Stimulated activated CD4-positive, alpha-beta T cell treated with anti-CD3 and anti-CD28 coated beads, Interleukin-12 subunit alpha, Interleukin-12 subunit beta, amount 100 ng/mL, for 24 hours (primary cell): ENCODE data around the gene FMOD.
A peak's percentile ranks its signal among the peaks of the same experiment; 100 is the strongest.
"Not testable (repeated sequence)": the region's sequence is repeated elsewhere in the genome, so short reads cannot be mapped to it uniquely, and the experiment has no call there.

Source experiments
- DNase-seq, 2 experiments: peaks; one replicate each; pipeline ENCODE4 v3.0.0-alpha.2; 2020; ENCODE audit warnings: low read depth in 2 of 2

FMOD gene

DNA sequence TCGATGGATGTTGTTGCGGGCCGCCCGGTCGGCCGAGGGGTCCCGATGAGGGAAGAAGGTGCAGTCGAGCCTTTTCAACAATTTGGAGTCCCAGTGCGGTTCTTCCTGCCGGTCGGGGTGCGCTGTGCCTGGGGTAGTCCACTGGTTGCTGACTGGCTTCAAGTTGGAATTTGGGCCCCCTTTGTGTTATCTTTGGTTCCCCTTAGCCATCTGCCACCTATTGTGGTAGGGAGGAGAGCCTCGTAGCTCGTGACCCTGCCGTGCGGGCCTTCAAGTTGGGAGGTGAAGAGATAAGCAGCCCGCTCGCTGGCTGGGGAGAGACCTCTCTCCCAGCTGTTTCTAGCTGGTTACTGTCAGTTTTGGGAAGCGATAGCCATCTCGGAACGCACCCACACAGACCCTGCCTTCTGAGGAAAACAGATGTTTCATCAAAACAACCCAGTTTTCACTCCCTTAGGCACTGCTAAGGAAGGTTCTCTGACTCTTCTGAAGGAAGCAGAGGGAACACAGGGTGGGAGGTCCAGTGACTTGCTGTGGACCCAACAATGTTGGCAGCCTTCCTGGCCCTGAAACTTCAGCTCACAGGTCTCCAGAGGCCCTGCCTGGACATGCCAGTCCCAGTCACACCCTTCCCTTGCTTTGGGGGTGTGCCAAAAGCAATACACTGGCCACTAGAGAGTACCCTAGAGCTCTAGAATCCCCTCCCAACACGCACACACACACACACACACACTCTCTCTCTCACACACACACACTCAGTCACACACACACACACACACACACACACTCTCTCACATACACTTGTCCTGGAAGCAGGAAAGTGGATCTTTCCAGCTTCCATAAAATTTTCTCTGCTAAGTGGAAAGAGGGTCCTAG, 44.6 kb downstream of the FMOD start:
- DNase-seq: no peak

DNA sequence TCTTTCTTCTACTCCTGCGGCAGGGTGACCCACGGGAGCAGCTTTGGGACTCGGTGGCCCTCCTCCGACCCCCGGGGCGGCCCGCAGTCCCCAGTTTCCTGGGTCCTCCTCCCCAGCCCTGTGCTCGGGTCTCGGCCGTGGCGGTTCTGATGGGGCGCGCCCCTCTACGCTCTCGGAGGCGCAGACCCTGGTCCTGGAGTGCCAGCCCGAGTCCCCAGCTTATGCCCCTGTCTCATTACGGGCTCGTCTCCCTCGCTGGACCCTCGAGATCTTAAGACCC, 45.2 kb downstream of the FMOD start:
- DNase-seq: no peak

DNA sequence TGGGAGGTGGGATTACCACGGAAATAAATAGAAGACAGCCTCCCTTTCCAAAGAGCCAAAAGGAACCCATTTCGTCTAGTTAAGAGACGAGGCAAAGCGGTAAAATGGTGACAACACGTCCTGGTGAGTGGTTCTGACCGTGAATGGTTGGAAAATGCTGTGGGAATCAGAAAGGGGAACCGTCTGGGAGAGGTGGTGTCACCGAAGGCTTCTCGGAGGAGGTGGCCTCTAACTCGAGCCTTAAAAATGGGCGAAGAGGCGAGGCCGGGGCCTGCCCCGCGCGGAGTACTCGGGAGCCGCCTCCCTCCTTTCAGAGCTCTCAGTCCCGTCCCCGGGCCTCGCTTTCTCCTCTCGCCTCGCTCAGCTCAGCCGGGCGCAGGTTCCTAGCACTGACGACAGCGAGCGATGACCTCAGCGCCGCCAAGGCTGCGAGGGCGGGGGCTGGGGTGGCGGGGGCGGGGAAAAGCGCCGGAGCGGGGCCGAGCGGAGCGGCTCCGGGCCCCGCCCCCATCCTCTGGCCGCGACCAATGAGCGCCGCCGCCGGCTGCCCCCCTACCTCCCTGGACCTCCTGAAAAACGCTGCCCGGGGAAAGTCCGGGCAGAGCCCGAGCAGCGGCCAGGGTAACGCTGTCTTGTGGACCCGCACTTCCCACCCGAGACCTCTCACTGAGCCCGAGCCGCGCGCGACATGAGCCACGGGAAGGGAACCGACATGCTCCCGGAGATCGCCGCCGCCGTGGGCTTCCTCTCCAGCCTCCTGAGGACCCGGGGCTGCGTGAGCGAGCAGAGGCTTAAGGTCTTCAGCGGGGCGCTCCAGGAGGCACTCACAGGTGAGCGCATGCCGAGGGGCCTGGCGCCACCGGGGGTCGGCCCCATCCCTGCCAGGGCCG, 45.8 kb downstream of the FMOD start, which contains the start of gene BTG2:
Gene BTG2 (plus strand): TSS at position 601 of the 890 bp plus-strand sequence. CDS start 88 bp downstream, at position 689.
- DNase-seq: peak; percentile 78 to 83

DNA sequence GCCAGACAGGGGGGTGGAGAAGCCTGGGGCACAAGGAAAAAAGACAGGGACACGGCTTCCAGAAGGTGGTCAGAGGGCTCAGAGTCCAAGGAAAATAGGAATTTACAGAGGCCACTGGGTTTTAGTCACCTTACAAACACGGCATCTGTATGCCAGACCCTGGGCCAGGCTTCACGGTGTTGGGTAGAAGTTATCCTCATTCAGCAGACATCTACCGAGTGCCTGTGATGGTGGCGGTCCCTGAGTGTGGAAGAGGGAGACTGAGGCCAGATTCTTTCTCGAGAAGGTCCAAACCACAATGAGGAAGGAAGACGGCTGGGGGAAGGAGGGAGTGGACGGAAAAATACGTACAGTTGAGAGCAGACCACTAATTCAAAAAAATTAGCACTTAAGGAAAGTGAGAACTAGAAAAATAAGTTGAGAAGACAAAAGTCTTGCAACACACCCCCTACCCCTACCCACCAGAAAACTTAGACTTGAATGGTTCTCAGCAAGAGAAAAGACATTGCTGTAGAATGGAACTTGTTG, 46.5 kb downstream of the FMOD start:
- no peak for DNase-seq

DNA sequence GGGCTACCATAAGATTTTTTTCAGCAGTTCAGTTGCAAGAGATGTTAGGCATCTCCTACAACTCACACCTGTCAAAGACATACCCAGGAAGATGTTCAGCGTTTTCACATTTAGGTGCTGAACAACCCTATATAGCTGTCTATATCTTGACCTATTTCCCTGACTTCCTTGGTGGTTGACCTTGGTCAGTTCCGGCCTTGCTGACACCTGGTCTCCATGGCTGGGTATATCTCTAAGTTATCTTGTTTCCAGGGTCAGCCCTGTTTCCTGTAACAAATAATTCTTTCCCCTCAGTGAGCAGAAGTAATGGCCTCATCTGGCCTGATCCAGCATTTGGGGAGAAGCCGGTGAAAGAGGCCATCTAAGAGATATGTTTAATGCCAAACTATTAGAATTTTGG, 48.0 kb downstream of the FMOD start:
- DNase-seq: no peak

GRCh38 chr1:203302456-203302855, 48.5 kb downstream of the FMOD start:
- DNase-seq: no peak

- DNase-seq: no peak
These were observed 49.6 kb downstream of the FMOD start for GRCh38 chr1:203301331-203301668.

- DNase-seq: no peak
These were observed 50.2 kb downstream of the FMOD start for GRCh38 chr1:203300441-203301330.

GRCh38 chr1:203299719-203300429, 51.0 kb downstream of the FMOD start:
- DNase-seq: not testable (repeated sequence)

- no peak for DNase-seq
These were observed 51.8 kb downstream of the FMOD start for GRCh38 chr1:203299169-203299568.

DNA sequence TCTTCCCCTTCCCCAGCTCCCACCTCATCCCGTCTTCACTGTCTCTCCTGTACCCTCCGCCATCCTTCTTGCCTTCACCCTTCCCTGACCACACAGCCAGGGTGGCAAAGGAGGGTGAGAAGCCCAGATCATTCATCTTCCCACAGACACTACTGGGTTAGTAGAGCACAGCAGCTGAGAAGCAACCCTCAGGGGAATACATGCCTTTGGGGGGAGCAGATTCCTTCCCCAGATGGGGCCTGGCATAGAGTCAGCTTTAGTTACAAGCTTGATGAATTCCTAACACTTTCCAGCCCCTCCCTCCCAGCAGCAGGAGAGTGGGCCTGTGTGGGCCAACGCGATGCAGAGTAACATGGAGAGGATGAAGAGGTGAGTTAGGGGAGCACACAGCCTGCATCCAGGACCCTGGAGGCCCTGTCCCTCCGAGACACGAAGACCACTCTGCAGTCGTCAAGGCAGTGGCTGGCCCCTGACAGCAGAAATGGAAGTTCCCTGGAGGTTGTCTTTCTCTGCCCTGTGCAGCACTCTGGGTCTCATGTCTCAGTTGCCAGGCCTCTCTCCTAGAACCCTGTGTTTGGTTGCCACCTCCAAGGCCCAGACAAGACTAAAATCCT, 54.4 kb downstream of the FMOD start:
- DNase-seq: no peak

DNA sequence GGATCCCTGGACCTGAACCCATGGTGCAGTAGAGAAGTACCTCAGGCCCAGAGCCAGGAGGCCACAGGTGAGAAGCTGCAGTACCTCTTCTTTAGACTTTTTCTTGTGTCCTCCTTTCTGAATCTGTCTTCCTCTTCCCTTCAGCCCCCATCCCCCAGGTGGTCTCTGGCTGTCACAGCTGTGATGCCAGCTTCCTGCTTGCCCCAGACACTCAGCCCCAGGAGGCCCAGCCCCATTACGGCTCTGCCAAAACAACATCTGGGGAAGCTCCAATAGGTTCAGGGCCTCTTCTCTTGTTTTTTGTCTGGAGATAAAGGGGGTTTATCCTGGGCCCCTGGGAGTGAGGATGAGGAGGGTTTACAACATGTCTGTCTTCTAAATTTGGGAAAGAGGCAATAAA, 55.1 kb downstream of the FMOD start:
- DNase-seq: no peak

DNA sequence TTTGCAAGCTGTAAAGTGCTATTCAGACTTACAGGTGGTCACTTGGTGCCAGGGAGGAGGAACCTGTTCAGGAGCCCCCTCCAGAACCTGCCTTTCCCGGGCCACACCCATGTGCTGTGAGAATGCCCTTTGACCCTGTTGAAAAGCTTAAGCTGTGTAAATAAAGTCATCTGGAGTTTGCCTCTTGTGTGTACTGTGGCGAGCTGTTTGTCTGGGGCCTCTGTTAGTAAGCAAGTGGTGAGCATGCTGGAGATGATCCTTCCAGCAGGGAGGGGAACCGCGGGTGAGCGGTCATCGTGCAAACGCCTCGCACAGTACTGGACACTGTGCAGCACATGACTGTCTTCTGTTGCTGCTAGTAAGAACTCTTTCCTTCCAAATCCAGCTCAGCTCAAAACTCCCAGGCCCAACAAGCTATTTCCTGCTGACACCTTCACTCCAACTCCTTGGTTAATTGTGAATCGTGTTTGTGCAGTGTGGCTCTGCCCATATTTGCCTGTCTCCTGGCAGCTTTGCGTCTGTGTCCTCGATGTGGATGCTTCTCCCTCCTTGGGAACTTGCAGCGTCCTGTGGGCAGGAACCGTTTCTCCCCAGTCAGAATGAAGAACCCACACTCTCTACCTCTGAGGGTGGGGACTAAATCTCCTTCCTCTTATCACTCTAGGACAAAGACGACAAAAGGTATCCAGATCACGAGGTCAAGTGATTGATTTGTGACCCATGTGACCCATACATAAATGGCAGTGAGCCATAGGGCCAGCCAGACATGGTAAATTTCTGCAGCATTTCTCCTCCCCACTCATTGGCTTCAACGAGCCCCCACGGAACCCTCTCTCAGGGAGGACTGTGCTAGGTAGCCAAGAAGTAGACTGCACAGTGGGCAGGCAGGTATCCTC, 59.5 kb downstream of the FMOD start:
- DNase-seq: no peak
